HG02759 (cell line): ENCODE data around the gene NMRK1.

Experiments
- ATAC-seq: cut with Tn5 transposase; IDR thresholded peaks from one replicate; pipeline ENCODE4 v1.9.1; 2021; ENCODE audit warnings: mild to moderate bottlenecking, moderate library complexity; ENCODE audit not compliant: unreplicated experiment

Gene NMRK1

GRCh38 chr9:75063556-75064305 lies 24.2 kb downstream of the NMRK1 start:
- ATAC-seq: no peak

GRCh38 chr9:75061169-75061568 lies 26.8 kb downstream of the NMRK1 start:
- no peak for ATAC-seq

GRCh38 chr9:75054368-75055001 lies 33.5 kb downstream of the NMRK1 start:
- no peak for ATAC-seq

GRCh38 chr9:75053869-75054268 lies 34.1 kb downstream of the NMRK1 start:
- peak; percentile 94 for ATAC-seq

- ATAC-seq: no peak
Measured at GRCh38 chr9:75051285-75051684, 36.7 kb downstream of the NMRK1 start.

GRCh38 chr9:75047506-75047905 lies 40.4 kb downstream of the NMRK1 start:
- ATAC-seq: no peak

- no peak for ATAC-seq
Measured at GRCh38 chr9:75046725-75047345, 41.1 kb downstream of the NMRK1 start.

- ATAC-seq: no peak
Measured at GRCh38 chr9:75041041-75041440, 46.9 kb downstream of the NMRK1 start.

GRCh38 chr9:75039801-75040200 lies 48.2 kb downstream of the NMRK1 start:
- peak; percentile 84 for ATAC-seq

GRCh38 chr9:75039009-75039408 lies 48.9 kb downstream of the NMRK1 start:
- ATAC-seq: no peak

GRCh38 chr9:75036793-75037192 lies 51.2 kb downstream of the NMRK1 start:
- no peak for ATAC-seq

- peak; percentile 83 for ATAC-seq
Measured at GRCh38 chr9:75033791-75034473, 54.0 kb downstream of the NMRK1 start.

GRCh38 chr9:75027187-75028107 lies 60.5 kb downstream of the NMRK1 start:
- peak; percentile 54 for ATAC-seq

- no peak for ATAC-seq
Measured at GRCh38 chr9:75023846-75024245, 64.1 kb downstream of the NMRK1 start.

GRCh38 chr9:75019654-75020053 lies 68.3 kb downstream of the NMRK1 start:
- no peak for ATAC-seq

- ATAC-seq: no peak
Measured at GRCh38 chr9:75019022-75019421, 68.9 kb downstream of the NMRK1 start.

GRCh38 chr9:75017378-75017777 lies 70.6 kb downstream of the NMRK1 start:
- no peak for ATAC-seq

GRCh38 chr9:75013735-75014134 lies 74.2 kb downstream of the NMRK1 start:
- no peak for ATAC-seq
